GM18511 (cell line): ENCODE data around the gene CKLF.

Source experiments
- ATAC-seq: cut with Tn5 transposase; IDR thresholded peaks from one replicate; pipeline ENCODE4 v1.9.1; 2021; ENCODE audit warnings: mild to moderate bottlenecking, moderate library complexity; ENCODE audit not compliant: unreplicated experiment

Gene CKLF

DNA sequence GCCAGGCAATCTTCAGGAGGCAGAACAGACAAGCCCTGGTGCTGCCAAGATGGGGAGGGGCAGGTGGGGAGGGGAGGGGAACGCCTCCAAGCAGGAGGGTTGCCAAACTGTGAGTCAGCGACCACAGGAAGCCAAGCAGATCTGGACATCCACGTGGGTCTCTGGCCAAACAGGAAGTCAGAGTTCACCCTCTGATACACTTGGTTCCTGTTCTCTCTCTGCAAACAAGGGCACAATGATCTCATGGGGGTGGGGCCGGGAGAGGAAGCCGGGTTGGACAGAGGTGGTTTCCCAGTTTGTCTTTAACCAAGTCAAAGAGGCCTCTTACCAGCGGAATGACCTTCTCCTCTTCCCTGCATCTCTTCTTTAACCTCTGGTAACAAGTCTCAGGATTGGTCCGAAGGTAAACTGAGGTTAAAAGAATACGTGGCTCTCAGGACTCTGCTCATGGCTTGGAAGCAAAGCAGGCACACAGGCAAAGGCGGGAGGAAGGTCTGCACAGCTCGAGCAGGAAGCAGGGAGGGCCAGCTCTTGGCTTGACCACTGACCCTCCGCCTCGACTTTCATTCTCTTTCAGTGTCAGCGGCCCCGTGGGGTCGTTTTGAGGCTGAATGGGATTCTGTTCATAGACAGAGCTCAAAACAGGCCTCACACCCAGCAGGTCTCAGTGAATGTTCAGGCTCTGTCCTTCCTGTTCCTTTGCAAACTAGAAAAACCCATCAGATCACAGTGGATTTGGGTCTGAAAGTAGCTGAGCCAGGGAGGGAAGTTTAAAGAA is 35.4 kb upstream of the CKLF start:
- ATAC-seq: peak; percentile 98

DNA sequence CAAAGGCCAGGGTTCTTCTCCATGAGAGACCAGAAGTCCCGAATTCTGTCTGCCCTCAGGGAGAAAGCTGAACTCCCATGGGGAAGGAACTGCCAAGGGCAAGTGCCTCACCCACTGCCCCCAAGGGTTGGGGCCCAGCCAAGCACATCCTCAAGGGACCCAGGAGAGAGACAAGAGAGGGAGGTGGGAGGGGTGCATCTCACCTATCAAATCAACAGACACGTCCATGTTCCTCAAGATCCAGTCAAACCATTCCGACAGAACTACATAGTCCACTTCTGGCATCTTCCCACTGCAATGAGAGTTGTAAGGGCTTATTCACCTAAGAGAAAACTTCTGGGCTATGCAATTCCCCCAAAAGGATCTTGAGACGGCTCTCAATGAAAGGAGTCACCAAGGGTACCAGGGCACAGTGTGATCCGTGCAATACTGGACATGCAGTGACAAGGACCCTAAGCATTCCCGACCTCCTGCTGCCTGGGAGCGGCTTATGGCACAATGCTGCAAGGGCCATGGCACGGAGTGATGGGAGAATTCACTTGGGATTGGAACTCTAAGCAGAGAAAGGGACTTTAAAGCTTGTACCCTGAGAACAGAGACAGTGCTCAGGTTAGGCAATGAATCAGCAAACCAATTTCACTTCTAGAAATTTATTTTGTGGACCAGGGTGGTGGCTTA is 34.7 kb upstream of the CKLF start:
- no peak for ATAC-seq

DNA sequence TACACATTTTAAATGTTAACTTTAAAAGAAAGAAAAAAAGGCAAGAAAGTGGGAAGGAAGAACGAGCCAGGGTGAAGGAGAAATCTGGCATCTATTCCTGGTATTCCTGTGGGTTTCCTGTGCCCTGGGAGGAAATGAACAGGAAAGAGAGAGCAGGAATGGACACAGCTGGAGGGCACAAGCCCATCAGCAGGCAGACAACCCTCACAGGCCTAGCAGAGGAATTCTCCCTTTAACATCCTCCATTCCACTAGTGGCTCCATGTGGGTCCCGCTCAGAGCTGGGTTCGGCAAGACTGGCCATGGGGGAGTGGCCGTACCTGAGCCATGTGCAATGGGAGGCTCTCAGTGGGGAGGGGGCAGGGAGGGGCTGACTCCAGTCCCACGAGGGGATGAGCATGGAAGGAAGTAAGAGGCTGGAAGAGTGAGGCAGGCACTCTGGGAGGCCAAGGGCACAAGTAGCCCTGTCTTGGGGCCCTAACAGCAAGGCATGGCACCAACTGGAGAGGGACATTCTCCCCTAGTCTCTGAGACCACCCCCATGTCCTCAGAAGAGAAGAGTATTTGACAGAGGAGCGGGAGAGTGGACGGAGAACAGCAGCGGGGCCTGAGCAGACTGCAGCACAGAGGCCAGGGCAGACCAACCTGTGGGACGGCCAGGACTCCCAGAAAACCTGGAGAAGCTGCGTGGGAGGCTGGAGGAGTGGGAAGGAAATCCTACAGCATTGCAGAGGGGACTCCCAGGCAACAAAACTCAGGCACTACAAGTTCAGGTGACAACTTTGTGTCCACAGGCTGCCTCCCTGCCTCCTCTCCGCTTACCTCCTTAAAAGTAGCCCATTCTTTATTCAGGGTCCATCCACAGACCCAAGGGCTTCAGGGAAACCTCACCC is 32.6 kb upstream of the CKLF start:
- no peak for ATAC-seq

DNA sequence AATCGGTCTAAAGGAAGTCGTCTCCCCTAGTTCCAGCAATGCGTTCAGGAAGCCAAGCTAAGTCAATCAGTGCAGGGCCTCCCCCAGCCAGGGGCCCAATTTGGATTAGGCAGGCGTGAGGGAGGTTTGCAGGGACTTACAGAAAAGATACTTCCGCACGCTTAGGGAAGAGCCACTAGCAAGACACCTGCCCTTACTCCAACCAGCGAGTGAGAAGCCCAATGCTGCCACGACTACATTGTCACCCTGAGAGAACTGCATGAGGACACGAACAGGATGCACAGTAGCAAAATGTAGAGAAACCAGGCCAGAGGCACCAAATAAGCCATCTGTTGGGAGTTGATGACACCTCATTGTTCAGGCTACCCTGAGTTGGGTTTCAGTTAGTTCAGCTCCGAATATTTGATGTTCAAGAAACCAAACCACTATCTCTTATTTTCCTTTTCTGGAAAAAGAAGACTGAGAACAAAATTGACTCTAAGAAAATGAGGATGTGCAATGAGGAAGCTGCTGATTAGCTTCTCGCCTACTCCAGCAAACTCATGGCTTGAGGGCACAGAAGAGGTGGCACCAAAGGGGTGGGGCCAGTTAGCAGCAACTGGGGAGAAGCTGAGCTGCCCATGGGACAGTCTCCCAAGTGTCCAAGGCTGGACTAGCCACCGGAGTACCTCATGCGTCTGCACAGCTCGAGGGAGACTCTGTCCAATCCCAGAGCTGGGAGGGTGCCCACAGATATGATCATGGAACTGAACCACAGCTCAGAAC is 31.8 kb upstream of the CKLF start:
- ATAC-seq: no peak

DNA sequence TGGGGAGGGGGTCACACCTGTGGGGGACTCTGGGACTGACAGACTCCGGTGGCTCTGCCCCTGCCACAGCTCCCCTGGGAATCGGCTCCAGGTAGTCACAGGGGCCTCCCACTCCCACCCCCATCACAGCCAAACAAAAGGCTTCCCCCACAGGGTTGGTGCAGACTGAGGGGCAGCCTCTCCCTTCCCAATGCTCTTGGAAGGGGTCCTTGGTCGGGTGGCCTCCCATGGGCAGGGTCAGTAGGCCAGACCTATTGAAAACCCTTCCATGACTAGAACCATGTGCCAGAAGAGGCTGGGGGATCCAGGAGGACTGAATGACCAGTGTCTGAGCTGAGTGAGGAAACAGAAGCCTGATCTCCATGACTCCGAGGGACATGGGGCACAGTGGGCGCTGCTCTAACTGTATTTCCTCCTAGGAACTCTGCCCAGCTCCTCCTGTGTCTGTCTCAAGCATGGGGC is 31.1 kb upstream of the CKLF start:
- ATAC-seq: no peak

DNA sequence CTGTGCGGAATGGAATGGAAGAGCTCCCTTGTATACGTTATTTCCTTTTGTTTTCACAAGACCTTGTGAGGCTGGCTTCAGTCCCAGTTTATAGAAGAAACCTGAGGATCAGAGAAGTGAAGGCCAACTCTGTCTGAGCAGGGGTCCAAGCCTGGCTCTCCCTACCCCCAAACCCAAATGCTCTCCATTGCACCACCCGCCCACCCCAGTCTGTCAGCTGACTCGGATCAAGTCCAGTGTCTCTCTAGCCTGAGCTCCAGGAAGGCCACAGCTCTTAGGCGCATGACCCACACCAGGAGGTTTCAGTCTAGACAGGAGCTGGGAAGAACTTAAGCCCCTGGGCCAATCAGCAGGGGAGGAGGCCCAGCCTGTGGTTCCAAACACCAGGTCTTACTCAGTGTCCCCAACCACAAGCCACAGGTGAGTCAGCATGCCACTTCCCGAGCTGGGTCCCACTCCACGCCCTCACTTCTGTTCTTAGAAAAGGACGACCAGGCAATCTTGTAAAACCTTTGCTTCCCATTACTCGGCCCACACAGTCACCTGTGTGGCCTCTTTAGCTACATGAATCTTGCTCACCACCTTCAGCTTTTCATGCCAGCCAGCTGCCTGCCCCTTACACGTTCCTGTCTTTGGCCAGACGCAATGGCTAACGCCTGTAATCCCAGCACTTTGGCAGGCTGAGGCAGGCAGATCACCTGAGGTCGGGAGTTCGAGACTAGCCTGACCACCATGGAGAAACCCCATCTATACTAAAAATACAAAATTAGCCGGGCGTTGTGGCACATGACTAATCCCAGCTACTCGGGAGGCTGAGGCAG is 30.2 kb upstream of the CKLF start:
- ATAC-seq: peak; percentile 60

DNA sequence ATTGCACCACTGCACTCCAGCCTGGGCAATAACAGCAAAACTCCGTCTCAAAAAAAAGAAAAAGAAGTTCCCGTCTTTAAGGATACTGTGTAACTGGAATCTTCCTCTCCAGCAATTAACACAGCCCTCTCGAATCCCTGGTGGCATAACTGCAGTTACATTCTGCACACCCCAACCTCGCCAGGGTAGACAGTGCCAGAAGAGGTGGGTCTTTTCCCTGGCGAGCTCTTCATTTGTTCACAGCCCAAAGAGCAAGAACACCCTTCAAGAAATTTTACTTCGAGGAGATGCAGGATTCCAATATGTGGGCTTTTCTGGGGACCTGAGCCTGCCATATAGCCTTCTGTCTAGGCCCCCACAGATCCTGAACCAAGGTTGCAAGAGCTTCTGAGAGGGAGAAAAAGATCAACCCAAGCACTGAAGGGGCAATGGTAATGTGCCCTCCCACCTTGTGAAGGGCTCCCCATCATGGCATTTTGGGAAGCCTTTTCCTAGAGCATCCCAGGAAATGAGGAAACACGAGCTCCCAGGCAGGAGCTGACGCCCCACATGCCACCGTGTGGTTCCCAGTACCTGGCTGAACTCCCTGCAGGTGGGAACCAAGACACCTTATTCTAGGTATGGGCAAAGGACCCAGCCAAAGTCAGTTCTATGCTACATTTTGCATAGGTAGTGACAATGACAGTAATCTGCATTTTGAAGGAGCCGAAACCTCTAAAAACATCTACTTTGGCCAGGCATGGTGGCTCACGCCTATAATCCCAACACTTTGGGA is 29.4 kb upstream of the CKLF start:
- no peak for ATAC-seq

DNA sequence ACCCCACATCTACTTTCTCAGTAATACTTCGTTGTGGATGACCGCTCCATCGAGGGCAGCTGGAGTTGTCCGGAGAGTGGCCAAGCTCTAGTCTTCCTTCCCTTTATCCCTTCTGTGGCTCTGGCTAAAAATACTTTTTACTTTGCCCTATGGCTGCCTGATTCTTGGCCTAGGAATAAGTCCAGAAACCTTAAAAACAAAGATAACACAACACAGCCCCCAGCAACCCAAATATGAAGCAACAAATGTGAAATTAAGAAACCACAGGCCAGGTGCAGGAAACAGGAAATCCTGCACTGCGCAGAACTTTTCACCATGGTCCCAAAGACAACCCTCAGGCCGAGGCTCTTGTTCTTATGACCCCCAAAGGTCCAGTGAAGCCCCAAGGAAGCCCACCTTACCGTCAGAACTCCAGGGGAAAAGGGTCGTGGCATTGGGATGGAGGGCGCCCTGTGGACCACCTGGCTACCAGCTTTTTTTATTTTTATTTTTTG is 28.5 kb upstream of the CKLF start:
- ATAC-seq: peak; percentile 56

DNA sequence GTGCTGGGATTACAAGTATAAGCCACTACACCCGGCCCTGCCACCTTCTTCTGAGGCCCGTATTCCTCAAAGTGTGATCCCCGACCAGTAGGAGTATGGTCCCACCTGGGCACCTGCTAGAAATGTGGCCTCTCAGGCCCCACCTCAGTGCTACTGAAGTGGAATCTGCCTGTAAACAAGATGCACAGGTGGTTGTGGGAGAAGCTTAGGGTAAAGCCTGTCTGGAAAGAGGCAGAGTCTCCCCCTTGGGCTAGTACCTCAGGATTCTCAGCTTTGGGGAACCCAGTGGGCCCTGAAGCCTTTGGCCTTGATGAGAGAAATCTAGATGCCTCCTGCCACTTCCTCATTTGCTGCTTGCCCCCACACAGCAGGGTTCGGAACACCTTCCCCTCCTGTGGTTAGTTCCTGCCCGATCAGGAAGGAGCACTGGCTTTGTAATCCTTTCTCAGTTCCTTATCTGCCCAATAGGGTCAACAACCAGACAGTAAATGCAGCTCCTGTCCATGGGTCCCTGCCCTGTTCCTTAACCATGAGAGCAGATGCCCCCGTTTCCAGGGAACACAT is 27.7 kb upstream of the CKLF start:
- peak; percentile 72 for ATAC-seq

DNA sequence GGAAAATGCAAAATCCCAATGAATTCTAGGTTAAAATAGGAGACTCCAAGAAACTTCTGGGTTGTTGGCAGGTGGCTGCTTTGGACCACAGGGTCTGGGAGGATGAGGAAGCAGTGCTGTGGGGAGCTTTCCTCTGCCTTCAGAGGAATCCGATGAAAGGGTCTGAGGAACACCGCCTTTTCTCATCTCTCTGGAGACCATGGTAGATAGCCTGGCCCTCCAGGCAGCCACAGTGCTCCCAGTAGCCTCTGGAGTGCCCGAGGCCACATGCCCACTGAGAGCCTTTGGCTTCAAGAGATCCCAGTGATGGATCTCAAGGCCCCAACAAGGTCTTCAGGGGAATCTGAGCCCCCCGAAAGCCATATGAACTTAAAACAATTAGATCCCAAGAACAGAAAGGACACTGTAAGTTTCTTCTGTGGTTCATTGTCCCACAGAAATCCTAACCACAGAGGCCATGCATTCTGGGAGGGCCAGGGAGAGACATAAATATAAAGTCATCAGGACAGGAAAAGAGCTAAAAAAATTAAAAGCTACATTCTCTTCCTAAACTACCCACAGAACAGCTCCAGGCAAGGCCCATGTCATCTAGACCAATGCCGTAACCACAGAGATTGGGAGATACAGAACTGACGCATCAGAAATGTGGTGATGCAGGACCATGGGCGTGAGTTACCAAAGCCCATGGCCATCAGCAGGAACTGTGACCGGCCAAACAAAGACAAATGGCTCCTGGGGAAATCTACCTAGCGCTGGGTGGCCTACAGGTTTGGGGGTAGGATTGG is 26.8 kb upstream of the CKLF start:
- ATAC-seq: no peak

DNA sequence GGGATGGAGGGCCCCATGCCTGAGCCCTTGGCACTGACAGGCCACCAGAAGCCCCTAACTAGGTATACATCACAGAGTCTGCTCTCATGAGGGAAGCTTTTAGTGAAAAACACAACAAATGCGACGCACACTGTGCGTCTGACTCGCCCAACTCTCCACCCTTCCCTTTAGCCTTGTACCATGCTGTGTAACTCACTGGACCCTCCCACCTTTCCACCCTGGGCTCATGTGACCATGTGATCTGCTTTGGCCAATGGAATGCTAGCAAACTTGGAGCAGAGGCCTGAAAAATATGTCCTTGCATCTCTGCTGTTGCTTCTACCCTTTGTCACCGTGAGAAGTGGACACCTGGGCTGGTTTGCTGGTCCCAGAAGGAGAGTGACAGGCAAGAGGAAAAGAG is 24.1 kb upstream of the CKLF start:
- no peak for ATAC-seq

DNA sequence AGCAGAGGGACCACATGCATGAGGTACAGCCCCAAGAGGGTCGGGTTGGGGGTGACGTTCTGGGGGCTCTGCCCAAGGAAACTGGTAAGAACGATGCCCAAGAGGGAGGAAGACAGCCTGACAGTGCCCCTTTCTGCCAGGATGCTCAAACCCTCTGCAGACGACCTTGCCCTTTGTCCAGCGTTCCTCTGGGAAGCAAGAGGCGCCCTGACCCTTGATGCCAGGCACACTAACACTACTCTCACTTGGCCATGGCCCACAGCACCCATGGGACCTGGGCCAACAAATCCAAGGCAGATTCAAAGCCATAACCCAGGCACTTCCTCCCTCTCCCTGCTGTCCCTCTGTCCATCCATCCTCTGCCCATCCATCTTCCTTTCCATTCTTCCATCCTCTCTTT is 22.9 kb upstream of the CKLF start:
- ATAC-seq: no peak

DNA sequence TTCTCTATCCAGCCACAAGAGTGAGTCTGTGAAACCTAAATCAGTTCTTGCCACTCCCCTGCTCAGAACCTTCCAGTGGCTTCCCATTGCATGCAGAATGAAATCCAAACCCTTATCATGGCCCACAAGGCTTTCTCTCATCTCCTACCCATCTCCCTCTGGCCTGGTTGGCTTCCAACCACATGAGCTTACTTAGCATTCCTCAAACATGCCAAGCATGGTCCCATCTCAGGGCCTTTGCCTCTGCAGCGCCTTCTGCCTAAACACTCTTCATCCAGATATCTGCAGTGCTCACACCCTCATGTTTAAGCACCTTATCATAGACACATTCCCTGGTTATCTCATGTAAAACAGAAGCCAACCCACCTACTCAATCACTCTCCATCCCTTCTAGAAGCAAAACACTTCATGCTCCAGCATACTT is 18.0 kb upstream of the CKLF start:
- no peak for ATAC-seq

DNA sequence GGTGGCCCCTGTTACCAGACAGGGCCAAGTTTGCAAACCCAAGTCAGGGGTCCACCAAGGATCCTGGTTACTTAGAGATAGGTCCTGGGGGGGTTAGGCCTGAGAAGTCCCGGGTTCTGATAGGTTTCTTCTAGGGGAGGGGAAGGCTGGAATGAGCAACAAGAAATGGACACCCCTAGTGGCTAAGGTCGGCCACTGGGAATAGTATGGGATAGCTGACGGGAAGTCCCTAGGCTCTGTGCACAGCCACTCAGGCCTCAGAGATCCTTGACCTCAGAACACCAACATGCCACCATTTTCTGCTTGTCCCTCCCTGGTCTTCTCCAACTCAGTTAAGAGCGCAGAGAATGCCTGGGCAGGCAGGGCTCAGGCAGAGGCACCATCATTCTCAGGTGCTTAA is 15.9 kb upstream of the CKLF start:
- ATAC-seq: no peak

DNA sequence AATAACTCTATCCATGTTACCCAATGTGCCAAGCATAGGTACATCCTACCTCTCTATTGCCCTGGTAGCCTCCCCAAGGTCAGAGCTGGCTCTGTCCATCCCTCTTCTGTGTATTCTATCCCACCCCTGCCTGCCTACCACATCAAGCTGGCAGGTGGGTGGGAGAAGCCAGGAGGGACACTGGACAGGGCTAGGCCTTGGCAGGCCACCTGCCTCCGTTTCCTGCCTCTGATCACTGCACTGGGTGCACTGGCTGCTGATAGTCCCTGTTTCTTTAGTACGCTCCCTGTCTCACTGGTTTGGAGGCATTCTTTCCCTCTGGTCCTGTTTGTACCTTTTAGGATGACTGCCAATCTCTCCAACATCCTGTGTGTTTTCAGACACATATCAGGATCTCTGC is 15.1 kb upstream of the CKLF start:
- ATAC-seq: no peak

DNA sequence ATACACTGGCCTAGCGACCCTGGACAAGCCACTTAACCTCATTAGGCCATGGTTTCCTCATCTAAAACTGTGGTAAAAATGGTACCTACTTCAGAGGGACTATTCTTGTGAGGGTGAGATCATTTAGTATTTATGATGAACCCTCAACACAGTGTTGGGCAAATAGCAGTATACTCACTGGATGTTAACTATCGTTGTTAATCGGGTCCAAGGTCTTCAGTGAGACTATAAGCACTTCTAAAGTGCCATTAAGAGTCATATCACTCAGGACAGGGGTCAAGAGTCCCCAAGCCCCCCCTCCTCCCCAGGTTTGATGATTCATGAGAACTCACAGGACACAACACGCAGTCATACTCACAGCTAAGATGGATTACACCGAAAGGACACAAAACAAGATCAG is 13.5 kb upstream of the CKLF start:
- ATAC-seq: no peak

DNA sequence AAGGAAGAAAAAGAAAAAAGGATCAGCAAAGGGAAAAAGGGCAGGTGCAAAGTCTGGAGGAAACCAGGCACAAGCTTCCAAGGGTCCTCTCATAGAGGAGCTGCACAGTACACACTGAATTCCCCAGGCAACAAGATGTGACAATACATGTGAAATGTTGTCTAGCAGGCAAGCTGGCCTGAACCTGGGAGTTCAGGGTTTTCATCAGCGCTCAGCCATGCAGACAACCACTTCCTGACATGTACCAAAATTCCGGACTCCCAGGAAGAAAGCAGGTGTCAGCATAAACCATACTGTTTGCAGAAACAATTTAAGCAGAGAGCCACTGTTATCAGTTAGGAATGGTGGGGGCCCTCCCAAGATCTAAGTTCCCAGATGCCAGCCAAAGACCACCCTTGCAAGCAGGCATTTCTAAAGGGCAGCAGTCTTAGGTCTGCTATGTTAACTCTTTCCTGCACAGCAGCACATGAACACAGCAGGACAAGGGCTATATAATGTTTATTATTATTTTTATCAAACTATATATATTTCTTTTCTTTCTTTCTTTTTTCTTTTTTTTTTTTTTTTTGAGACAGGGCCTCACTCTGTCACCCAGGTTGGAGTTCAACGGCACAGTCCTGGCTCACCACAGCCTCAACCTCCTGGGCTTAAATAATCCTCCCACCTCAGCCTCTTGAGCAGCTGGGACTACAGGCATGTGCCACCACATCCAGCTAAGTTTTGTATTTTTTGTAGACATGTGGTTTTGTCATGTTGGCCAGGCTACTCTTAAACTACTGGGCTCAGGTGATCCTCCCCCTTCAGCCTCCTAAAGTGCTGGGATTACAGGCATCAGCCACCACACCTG is 12.5 kb upstream of the CKLF start:
- peak; percentile 89 for ATAC-seq
